Uterus (tissue), 4 donors: ENCODE data around the gene NELL2. TPM values are rescaled to one million over a fixed set of nuclear protein-coding genes. Genes with fewer than 3 reads are reported as not detected.

Source experiments
- DNase-seq, 2 donors: peaks; one replicate each; pipeline ENCODE4 v3.0.0-alpha.2; 2019 to 2020
- H3K27ac ChIP-seq, 2 donors: fragments of 200-600 bp; sonication (generic); 1 replicate in 1 of 2; 2 replicates in 1 of 2; pipeline ENCODE4 v1.5.1; 2016 to 2018
- H3K27me3 ChIP-seq, 2 donors: fragments of 200-600 bp; sonication (generic); one replicate each; pipeline ENCODE4 v1.5.1; 2018 to 2019; ENCODE audit warnings: control low read depth in 1 of 2
- H3K36me3 ChIP-seq, 2 donors: fragments of 200-600 bp; sonication (generic); one replicate each; pipeline ENCODE4 v1.5.1; 2019; ENCODE audit warnings: control low read depth in 1 of 2
- H3K4me1 ChIP-seq, 2 donors: fragments of 200-600 bp; sonication (generic); one replicate each; pipeline ENCODE4 v1.5.1; 2018 to 2019; ENCODE audit warnings: control low read depth in 1 of 2
- H3K4me3 ChIP-seq, 2 donors: fragments of 200-600 bp; sonication (generic); 1 replicate in 1 of 2; 2 replicates in 1 of 2; pipeline ENCODE4 v1.5.1; 2018 to 2019; ENCODE audit warnings: mild to moderate bottlenecking in 1 of 2
- H3K9me3 ChIP-seq, 2 donors: fragments of 200-600 bp; sonication (generic); one replicate each; pipeline ENCODE4 v1.5.1; 2019; ENCODE audit warnings: control low read depth in 1 of 2
- CTCF ChIP-seq, 4 experiments: fragments of 200-600 bp in 2 of 4; fragments of 450-650 bp in 2 of 4; sonication (generic) in 2 of 4; IDR thresholded peaks; one replicate each; pipeline ENCODE4 v1.5.1; 2016 to 2019; ENCODE audit warnings: antibody characterized with exemption in 4 of 4, mild to moderate bottlenecking in 2 of 4, moderate library complexity in 1 of 4
- POLR2A ChIP-seq, 2 donors: fragments of 450-650 bp; IDR thresholded peaks; one replicate each; pipeline ENCODE4 v1.6.1; 2016; ENCODE audit warnings: antibody characterized with exemption in 2 of 2, mild to moderate bottlenecking in 1 of 2, moderate library complexity in 1 of 2
- intact Hi-C: fragments of 100-400 bp; cut with DNase I; formaldehyde crosslinking; loops from one replicate; pipeline ENCODE4 v1.15.1; 2023; ENCODE audit warnings: low total_unique reads
- total RNA-seq, 4 donors: library from RNA; depleted of rRNA in 3 of 4; stranded (reverse); fragments of >200 nt in 3 of 4; gene quantifications; one replicate each; pipeline versions ENCODE4 v1.1.0 to v1.2.4, GENCODE V29; 2014 to 2023
- donor health status: DM: yes; HTN: yes; CAD: no.

NELL2 gene
- total RNA-seq, 4 donors from 2014 or later, result 0.29 to 34.6 (median 1.3) TPM; not detected in 1

GRCh38 chr12:44571006-44571550 lies 305.0 kb downstream of the NELL2 start:
- no peak for DNase-seq
- no peaks in the 10 kb centered on the region for H3K36me3 ChIP-seq
- TF ChIP-seq POLR2A (IDR thresholded peaks at IDR 0.05) (no peak), CTCF (IDR thresholded peaks at IDR 0.05) (no peak)
- H3K27ac ChIP-seq, result no peak overlapping the region
- no peaks in the 10 kb centered on the region for H3K27me3 ChIP-seq
- intact Hi-C loops, result no loop called here
- no peaks in the 10 kb centered on the region for H3K4me1 ChIP-seq
- H3K9me3 ChIP-seq, result no peaks in the 10 kb centered on the region
- no peak overlapping the region for H3K4me3 ChIP-seq

GRCh38 chr12:44570036-44570583 lies 306.0 kb downstream of the NELL2 start:
- Histone ChIP-seq H3K27me3 (no peaks in the 10 kb centered on the region), H3K4me3 (no peak overlapping the region), H3K27ac (no peak overlapping the region), H3K36me3 (no peaks in the 10 kb centered on the region), H3K4me1 (no peaks in the 10 kb centered on the region), H3K9me3 (no peaks in the 10 kb centered on the region)
- TF ChIP-seq POLR2A (IDR thresholded peaks at IDR 0.05) (no peak), CTCF (IDR thresholded peaks at IDR 0.05) (no peak)
- intact Hi-C loops, result no loop called here
- no peak for DNase-seq

- H3K36me3 ChIP-seq, result no peaks in the 10 kb centered on the region
- no peaks in the 10 kb centered on the region for H3K4me1 ChIP-seq
- intact Hi-C loops, result no loop called here
- no peak overlapping the region for H3K27ac ChIP-seq
- H3K27me3 ChIP-seq, result no peaks in the 10 kb centered on the region
- no peaks in the 10 kb centered on the region for H3K9me3 ChIP-seq
- TF ChIP-seq POLR2A (IDR thresholded peaks at IDR 0.05) (no peak), CTCF (IDR thresholded peaks at IDR 0.05) (no peak)
- H3K4me3 ChIP-seq, result no peak overlapping the region
- DNase-seq, result no peak
Measured at GRCh38 chr12:44565163-44565562, 311.0 kb downstream of the NELL2 start.

- H3K27me3 ChIP-seq, result no peaks in the 10 kb centered on the region
- H3K27ac ChIP-seq, result no peak overlapping the region
- H3K36me3 ChIP-seq, result no peaks in the 10 kb centered on the region
- intact Hi-C loops, result no loop called here
- H3K9me3 ChIP-seq, result no peaks in the 10 kb centered on the region
- H3K4me3 ChIP-seq, result no peak overlapping the region
- DNase-seq, result no peak
- H3K4me1 ChIP-seq, result no peaks in the 10 kb centered on the region
- TF ChIP-seq CTCF (IDR thresholded peaks at IDR 0.05) (no peak), POLR2A (IDR thresholded peaks at IDR 0.05) (no peak)
Measured at GRCh38 chr12:44563486-44563885, 312.6 kb downstream of the NELL2 start.

GRCh38 chr12:44558340-44559100 lies 317.6 kb downstream of the NELL2 start:
- Histone ChIP-seq H3K27ac (no peak overlapping the region), H3K4me1 (no peaks in the 10 kb centered on the region), H3K27me3 (no peaks in the 10 kb centered on the region), H3K9me3 (no peaks in the 10 kb centered on the region), H3K36me3 (no peaks in the 10 kb centered on the region), H3K4me3 (no peak overlapping the region)
- no peak for DNase-seq
- no peak for TF ChIP-seq POLR2A (IDR thresholded peaks at IDR 0.05)
- TF ChIP-seq CTCF (IDR thresholded peaks at IDR 0.05), result no peak
- intact Hi-C loops, result no loop called here
